GM18508 (cell line): ENCODE results near the gene MGP.

Experiments
- ATAC-seq: cut with Tn5 transposase; IDR thresholded peaks from one replicate; pipeline ENCODE4 v1.9.1; 2021; ENCODE audit warnings: moderate number of reproducible peaks; ENCODE audit not compliant: insufficient read depth, unreplicated experiment

Gene MGP

DNA sequence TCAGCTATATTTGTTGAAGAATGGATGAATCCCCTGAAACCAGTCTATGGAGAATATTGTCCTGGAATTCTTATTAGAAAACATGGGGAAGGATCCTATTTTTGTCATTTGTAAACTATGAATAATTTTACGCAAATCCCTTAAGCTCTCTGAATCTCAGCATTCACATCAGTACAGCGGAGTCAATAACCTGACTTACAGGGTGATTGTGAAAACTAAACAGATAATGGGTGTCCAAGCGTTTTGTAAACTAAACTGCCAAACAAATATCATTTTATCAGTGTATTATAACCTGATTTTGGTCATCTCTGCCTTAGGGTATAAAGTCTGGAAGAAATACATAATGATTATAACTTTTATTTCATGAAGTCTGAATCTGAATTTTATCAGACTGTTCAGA is 52.3 kb downstream of the MGP start:
- ATAC-seq: no peak
